Measurements from ENCODE around the gene C1QTNF9.
"Not testable (repeated sequence)": the region's sequence is repeated elsewhere in the genome, so short reads cannot be mapped to it uniquely, and the experiment has no call there.

Gene C1QTNF9

GRCh38 chr13:24359252-24359651 is 49.9 kb downstream of the C1QTNF9 start:
- DNase-seq (ENCODE audit: insufficient read length, low spot score); FAIRE-seq: not testable (repeated sequence)

- no peak for FAIRE-seq
- no peak for DNase-seq (ENCODE audit: insufficient read length, low spot score)
Observed at GRCh38 chr13:24360106-24360505, 50.7 kb downstream of the C1QTNF9 start.

DNA sequence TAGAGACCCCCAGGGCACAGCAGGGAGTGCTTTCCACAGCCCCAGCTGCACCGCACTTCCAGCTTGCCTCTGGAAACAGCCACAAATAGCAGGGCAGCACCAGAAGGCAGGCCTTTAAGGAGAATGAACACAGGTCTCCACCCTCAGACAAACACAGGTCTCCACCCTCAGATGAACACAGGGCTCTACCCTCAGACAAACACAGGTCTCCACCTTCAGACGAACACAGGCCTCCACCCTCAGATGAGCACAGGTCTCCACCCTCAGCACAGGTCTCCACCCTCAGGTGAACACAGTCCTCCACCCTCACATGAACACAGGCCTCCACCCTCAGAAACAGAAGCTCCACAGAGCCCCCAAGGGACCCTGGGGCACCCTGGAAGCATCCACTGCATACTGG is 51.7 kb downstream of the C1QTNF9 start:
- no peak for DNase-seq (ENCODE audit: insufficient read length, low spot score)
- no peak for FAIRE-seq

GRCh38 chr13:24361852-24362366 is 52.5 kb downstream of the C1QTNF9 start:
- no peak for FAIRE-seq
- no peak for DNase-seq (ENCODE audit: insufficient read length, low spot score)

GRCh38 chr13:24362435-24362952 is 53.1 kb downstream of the C1QTNF9 start:
- DNase-seq (ENCODE audit: insufficient read length, low spot score) (no peak), FAIRE-seq (no peak)

- FAIRE-seq: no peak
- no peak for DNase-seq (ENCODE audit: insufficient read length, low spot score)
Observed at GRCh38 chr13:24365191-24365590, 55.8 kb downstream of the C1QTNF9 start.

DNA sequence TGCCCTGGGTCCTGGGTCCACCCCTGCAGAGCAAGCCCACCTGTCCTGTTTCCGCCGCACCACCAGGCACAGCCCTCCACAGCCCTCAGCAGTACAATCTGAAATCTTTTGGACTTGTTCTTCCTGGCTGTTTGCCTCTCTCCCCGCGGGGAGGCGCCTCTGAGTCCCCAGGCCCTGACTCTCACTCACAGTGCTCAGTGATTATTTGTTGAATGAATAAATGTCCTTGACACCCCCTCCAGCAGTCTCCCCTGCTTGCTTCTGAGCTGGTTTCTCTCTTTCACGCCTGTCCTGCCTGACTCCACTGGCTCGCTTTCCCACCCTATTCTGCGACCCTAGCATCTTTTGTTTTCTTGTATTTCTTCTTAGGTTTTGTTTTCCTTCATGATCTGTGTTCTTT is 56.9 kb downstream of the C1QTNF9 start:
- FAIRE-seq; DNase-seq (ENCODE audit: insufficient read length, low spot score): not testable (repeated sequence)

GRCh38 chr13:24371273-24371672 is 61.9 kb downstream of the C1QTNF9 start:
- DNase-seq (ENCODE audit: insufficient read length, low spot score): not testable (repeated sequence)

More at GRCh38 chr13:24371273-24371672, 61.9 kb downstream of the C1QTNF9 start:
- not testable (repeated sequence) for FAIRE-seq
